T-helper 2 cell treated with Interferon-gamma antibody and Interleukin-4, amounts not matched to agents 100 ng/mL and 5 ng/mL, for 36 hours (primary cell): ENCODE data around the gene SPACA9. TPM values are rescaled to one million over a fixed set of nuclear protein-coding genes. Genes with fewer than 3 reads are reported as not detected.

ENCODE experiments used
- intact Hi-C: fragments of 100-400 bp; cut with micrococcal nuclease; formaldehyde crosslinking; loops from one replicate; pipeline ENCODE4 v1.15.1; 2023
- total RNA-seq: library from RNA; stranded (reverse); gene quantifications from 2 replicates; pipeline ENCODE4 v1.2.3, GENCODE V29; 2022

SPACA9 gene
- total RNA-seq, 1 donor from 2014 or later, result 1.3 TPM

GRCh38 chr9:132937463-132937901 lies 58.8 kb downstream of the SPACA9 start:
- intact Hi-C loops, result no loop called here

- intact Hi-C loops, result no loop called here
These were observed 60.5 kb downstream of the SPACA9 start for GRCh38 chr9:132939169-132939568.

Other genes starting within 250 kb of the SPACA9 start
- gene DDX31, start 208.9 kb upstream of the SPACA9 start, total RNA-seq, result 17.0 and 18.6 TPM in 2 replicates
- gene GTF3C4, start 208.4 kb upstream of the SPACA9 start, total RNA-seq, result 15.4 and 15.6 TPM in 2 replicates
- gene AK8, start 614 bp upstream of the SPACA9 start, total RNA-seq, result 0.16 TPM in 1 of 2 replicates, not detected in the other
- 30.7 and 34.3 TPM in 2 replicates for gene TSC1, start 65.7 kb downstream of the SPACA9 start, total RNA-seq
- not detected in 2 replicates for gene GFI1B, start 99.8 kb downstream of the SPACA9 start, total RNA-seq
- gene GTF3C5, start 152.1 kb downstream of the SPACA9 start, total RNA-seq, result 79.1 and 79.2 TPM in 2 replicates
- gene CEL, start 183.1 kb downstream of the SPACA9 start, total RNA-seq, result 2.5 TPM in 2 replicates
- gene RALGDS, start 242.3 kb downstream of the SPACA9 start, total RNA-seq, result 65.7 and 70.0 TPM in 2 replicates